Coronary artery (tissue), 2 donors: ENCODE results near the gene MED25.

Experiments used
- DNase-seq: peaks from one replicate; pipeline ENCODE4 v3.0.0-alpha.2; 2017; ENCODE audit warnings: low spot score
- H3K27ac ChIP-seq, 2 donors: fragments of 200-600 bp; sonication (generic); one replicate each; pipeline ENCODE4 v1.5.1; 2016 to 2019
- H3K4me3 ChIP-seq: fragments of 200-600 bp; sonication (generic); 2 replicates; pipeline ENCODE4 v1.5.1; 2016; ENCODE audit warnings: mild to moderate bottlenecking, moderate library complexity
- CTCF ChIP-seq: fragments of 200-600 bp; sonication (generic); IDR thresholded peaks from one replicate; pipeline ENCODE4 v1.5.1; 2019; ENCODE audit warnings: antibody characterized with exemption

Gene MED25

DNA sequence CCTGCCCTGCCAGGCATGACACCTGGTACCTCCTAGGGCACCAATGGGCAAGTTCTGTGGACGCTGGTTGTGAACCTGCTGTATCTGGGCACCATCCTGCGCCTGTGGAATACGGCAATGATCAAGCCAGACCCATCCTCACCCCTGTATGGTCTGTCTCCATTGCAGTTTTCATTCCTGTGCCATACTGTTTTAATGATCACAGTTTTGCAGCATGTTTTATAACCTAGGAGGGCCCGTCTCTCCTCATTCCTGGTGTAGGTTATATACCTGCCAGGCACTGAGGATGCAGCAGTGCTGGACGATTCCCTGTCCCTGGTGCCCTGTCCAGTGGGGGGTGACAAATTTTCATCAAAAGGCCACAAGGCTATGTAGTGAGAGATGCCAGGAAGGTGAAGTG, 65.0 kb downstream of the MED25 start:
- H3K4me3 ChIP-seq: no peak overlapping the region
- no peak for TF ChIP-seq CTCF

DNA sequence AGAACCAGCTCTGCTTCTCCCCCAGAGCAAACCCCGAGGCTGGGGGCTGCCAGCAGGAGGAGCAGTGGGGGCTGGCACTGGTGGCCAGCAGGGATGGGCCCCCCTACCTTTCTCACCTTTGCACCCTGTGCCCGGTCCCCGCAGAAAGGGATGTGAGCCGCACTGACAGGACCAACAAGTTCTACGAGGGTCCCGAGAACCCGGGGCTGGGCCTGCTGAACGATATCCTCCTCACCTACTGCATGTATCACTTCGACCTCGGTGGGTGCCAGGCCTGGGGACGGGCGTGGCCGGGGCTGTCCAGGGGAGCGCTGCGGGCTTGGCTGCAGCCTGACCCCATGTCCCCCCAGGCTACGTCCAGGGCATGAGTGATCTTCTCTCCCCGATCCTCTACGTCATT, 66.0 kb downstream of the MED25 start:
- TF ChIP-seq CTCF: no peak
- DNase-seq: no peak
- H3K4me3 ChIP-seq: no peak overlapping the region
- no peak overlapping the region for H3K27ac ChIP-seq

More for the DNA sequence above, 65.0 kb downstream of the MED25 start:
- DNase-seq: no peak
- H3K27ac ChIP-seq: no peak overlapping the region

DNA sequence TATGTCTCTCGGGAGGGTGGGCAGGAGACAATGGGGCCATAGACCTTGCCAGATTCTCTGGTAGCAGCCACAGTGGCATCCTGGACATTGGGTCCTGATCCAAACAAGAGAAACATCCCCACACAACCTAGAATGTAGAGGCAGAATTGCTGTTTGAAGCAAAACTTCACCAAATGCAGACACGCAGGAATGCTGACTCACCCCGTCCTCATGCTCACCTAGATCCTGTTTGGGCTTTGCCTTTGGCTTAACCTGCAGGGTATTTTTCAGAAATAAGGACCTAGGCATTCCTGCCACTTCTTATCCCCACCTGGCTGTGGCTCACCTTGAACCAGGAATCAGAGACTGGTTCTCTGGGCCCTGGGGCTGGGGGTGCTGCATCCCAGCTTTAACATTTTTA, 66.7 kb downstream of the MED25 start:
- no peak for DNase-seq
- TF ChIP-seq CTCF: no peak
- H3K4me3 ChIP-seq: no peak overlapping the region
- no peak overlapping the region for H3K27ac ChIP-seq
